Measurements from ENCODE around the gene CMC2.

CMC2 gene
- total RNA-seq, result 14.1 to 26.7 reads per million in 2 experiments

- DNase-seq (ENCODE audit: low read depth), result peak; percentile 96
These were observed at the start of gene CMC2, which contains the start of gene CENPN for GRCh38 chr16:81006813-81007695. CMC2 (minus strand) TSS chr16:81006885; CDS start chr16:80997394, 9,491 bp downstream. CENPN (plus strand) TSS chr16:81007214; CDS start chr16:81011940, 4,726 bp downstream.

DNA sequence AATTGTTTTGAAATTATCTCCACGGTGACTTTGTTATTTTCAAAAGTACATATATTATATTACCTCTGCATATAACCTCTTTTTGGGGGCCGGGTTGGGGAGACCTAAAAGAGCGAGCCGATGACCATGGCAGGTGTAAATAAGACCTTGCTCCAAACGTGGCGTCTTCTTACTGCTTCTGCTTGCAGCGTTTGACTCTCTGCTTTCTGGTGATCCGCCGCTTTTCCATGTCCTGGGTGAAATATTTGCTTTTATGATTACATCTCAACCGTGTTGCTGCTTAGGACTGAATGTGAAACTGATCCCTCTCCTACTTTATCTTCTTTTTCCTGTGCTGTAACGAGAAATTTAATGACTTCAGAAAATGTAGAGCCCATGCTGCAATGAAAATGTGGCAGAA lies 47.1 kb upstream of the CMC2 start:
- no peak for DNase-seq (ENCODE audit: low read depth)

DNA sequence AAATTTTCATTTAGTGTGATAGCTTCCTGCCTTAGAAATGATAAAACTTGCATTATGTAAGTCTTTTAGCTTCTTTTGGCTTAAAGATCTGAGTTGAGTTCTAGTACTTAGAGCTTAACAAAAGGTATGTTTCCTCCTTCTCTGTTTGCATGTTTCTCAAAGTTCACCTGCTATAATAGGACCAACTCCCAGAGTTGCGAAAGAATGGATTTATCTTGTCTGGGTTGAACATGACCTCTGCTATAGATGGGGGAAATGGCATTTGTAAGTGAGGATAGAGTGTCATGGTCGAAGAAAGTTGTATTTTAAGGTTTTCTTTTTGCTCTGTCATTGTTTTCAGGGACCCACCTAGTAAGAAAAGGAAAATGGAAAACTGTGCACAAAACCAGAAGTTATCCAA lies 36.1 kb upstream of the CMC2 start:
- no peak for DNase-seq (ENCODE audit: low read depth)

DNA sequence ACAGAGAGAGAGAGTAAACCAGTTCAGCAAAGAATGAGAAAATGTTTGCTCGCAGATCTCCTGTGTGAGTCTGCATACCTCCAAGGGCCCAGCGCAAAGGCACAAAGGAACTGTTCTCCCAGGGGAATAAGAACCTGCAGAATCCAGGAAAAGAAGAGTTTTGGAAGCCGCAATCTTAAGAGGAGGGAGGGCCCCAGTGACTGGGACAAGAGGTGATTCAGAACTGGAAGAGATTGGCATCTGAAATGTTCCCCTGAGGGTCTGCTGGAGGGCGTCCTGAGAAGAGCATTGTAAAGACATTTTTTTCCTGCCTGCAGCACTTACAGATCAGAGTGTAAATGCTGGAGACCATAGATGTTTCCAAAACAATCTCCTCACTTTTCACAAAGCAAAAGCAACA lies 35.0 kb upstream of the CMC2 start:
- DNase-seq (ENCODE audit: low read depth), result no peak

- no peak for DNase-seq (ENCODE audit: low read depth)
These were observed 34.2 kb upstream of the CMC2 start for GRCh38 chr16:81040842-81041241.

GRCh38 chr16:81040131-81040530 lies 33.4 kb upstream of the CMC2 start:
- DNase-seq (ENCODE audit: low read depth), result no peak

- no peak for DNase-seq (ENCODE audit: low read depth)
These were observed 30.2 kb upstream of the CMC2 start for GRCh38 chr16:81036751-81037350.

GRCh38 chr16:81035975-81036750 lies 29.5 kb upstream of the CMC2 start:
- no peak for DNase-seq (ENCODE audit: low read depth)

DNA sequence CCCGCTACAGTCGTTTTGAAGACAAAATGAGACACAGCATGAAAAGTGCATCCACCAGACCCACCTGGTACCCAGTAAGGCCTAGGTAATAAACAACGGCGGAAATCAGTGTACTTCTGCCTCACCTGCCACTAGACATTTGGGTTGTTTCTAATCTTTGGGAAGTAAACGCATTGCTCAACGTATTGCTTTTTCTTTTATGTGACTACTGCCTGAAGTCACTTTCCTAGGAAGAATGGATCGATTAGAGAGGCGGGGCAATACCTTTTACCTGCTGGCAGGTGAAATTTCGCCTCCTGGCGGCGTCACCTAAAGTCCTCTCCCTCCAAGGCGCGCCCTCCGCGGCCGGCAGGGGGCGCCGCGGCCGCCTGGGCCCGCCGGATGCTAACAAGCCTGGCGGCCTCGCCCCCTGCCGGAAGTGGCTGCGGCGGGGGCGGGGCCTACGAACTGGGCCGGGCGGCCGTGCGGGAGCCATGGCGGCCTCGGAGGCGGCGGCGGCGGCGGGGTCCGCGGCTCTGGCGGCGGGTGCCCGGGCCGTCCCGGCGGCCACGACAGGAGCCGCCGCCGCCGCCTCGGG lies 28.8 kb upstream of the CMC2 start, which contains the start of gene ATMIN:
ATMIN (plus strand) TSS at position 445 of the 577 bp plus-strand sequence; CDS start at position 474, 29 bp downstream.
- peak; percentile 84 for DNase-seq (ENCODE audit: low read depth)

DNA sequence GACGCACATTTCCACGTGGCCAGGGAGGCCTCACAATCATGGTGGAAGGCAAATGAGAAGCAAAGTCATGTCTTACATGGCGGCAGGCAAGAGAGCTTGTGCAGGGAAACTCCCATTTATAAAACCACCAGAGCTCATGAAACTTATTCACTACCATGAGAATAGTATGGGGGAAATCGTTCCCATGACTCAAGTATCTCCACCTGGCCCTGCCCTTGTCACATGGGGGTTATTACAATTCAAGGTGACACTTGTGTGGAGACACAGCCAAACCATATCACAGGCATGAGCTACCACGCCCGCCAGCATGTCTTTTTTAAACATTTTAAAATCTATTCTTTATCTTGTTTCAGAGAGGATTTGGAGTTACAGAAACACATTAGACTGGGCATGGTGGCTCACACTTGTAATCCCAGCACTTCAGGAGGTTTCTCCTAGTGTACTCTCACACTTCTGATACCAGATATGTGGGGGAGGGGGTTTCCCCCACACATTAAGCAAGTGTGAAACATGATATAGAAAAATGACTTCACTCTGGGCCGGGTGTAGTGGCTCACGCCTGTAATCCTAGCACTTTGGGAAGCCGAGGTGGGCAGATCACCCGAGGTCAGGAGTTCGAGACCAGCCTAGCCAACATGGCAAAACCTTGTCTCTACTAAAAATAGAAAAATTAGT lies 23.4 kb upstream of the CMC2 start:
- no peak for DNase-seq (ENCODE audit: low read depth)

- no peak for DNase-seq (ENCODE audit: low read depth)
These were observed 19.7 kb upstream of the CMC2 start for GRCh38 chr16:81026429-81026828.

DNA sequence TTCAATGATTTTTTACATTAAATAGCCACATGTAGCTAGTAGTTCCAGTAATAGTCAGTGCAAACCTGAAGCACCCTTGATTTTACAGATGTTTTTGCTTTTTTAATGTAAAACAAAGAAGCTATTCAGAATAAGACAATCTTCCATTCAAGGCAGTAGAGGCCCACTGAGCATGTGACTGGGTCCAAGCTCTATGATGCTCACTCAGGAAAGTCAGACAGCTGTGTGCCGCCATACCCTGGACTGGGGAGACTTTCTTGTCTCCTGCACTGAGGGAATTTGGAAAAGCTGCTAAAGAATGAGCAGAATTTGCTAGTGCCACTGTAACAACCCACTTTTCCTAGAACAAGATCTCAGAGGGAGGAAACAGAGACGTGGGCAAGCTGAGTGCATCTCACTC lies 11.8 kb upstream of the CMC2 start:
- no peak for DNase-seq (ENCODE audit: low read depth)

DNA sequence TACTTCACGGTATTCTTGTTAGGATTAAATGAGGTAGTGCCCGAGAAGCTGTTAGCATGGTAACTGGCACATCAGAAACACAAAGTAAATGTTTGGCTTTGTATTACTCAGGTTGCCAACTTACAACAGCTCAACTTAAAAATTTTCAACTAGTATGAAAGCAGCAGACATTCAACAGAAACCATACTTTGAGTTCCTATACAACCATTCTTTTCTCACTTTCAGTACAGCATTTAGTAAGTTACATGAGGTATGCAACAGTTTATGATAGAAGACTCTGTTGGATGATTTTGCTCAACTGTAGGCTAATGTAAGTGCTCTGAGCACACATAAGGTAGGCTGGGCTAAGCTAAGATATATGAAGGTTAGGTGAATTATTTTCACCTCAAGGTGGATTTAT lies 8.0 kb upstream of the CMC2 start:
- DNase-seq (ENCODE audit: low read depth), result no peak

GRCh38 chr16:81012974-81013373 lies 6.3 kb upstream of the CMC2 start:
- DNase-seq (ENCODE audit: low read depth), result no peak

DNA sequence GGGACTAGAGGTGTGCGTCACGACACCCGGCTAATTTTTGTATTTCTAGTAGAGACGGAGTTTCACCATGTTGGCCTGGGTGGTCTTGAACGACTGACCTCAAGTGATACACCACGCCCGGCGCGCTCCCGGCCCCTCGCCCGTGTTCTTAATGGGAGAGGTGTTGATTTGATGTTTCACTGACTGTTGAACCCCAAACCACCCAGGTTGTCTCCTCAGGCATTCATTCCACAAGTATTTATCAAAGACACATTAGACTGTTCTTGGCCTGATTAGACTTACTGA lies 1.8 kb upstream of the CMC2 start:
- no peak for DNase-seq (ENCODE audit: low read depth)

DNA sequence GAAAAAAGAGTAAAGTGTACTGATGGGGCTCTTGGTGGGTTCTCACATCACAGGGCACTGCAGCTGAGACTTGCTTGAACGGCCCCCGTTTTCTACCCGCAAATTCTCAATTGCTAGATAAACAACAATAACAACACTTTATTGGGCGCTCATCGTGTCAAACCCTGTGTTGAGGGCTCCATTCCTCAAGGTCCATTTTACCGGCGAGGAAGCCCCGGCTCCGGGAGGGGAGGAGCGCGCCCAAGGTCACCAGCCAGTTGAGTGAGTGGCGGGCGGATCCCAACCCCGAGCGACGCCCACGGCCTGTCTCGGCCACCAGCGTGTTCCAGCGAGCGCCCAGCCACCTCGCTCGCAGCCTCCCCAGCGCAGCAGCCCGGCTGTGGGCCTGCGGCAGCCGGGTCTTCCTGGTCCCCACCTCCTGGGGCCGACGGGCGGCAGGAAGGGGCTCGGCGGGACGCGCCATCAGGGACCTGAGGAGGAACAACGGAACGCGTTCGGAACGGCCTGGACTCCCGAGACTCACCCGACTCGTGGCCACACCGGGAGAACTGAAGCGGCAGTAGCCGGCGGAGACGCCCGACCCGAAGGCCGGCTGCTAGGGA lies 373 bp downstream of the CMC2 start:
- peak; percentile 48 for DNase-seq (ENCODE audit: low read depth)

DNA sequence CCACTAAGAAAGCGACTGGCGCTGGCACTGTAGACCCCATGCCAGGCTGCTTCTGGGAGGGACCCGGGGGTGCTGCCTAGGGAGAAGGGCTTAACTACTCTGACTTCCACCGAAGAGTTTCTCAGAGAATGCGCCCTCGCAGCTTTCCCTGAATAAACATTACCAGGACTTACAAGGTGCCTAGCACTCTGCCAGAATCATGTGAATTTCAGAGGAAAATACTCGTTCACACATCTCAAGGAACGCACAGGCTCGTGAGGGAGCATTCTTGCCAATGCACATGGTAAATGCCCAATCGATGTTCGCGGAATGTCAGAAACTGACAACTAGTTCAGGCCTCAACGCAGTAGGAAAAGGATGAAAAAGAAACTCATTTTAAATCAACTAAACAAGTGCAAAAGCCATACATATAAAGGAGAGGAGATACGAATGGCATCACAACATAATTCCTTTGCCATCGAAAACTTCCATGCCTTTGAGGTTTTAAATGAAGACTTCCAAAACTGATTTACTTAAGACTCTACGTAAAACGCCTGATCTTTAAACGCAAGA lies 999 bp downstream of the CMC2 start:
- no peak for DNase-seq (ENCODE audit: low read depth)

GRCh38 chr16:81004646-81005353 lies 1.9 kb downstream of the CMC2 start:
- no peak for DNase-seq (ENCODE audit: low read depth)

DNA sequence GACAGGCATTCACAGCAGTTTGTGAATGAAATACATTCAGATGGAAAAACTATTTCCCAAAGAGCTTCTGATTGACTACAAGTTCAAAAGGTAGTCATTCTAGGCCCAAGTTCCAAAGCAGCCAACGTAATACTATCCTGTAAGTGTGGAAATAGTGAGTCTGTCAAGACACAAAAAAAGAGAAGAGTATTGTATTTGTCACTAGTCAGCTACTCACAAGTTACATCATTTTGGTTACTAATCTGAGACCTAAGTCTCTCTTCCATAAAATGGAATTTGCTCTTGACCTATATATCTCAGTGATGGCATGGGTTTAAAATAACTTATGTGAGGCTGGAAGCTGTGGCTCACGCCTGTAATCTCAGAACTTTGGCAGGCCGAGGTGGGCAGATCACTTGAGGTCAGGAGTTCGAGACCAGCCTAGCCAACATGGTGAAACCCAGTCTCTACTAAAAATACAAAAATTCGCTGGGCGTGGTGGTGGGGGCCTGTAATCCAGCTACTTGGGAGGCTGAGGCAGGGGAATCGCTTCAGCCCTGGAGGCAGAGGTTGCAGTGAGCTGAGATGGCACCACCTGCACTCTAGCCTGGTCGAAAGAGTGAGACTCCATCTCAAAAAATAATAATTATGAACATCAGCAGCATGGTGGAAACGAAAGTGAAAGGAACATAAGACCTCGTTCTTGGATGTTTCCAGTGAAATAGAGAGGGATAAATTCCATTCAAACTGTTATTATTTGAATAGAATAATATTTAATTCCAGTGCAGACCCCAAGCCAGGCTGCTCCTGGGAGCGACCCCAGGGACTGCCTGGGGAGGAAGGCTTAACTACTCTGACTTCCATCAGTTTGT lies 2.9 kb downstream of the CMC2 start:
- no peak for DNase-seq (ENCODE audit: low read depth)

All from T follicular helper cell (primary cell).